ENCODE measurements around the gene ZNF565.
"Not testable (repeated sequence)": the region's sequence is repeated elsewhere in the genome, so short reads cannot be mapped to it uniquely, and the experiment has no call there.

The ZNF565 gene

DNA sequence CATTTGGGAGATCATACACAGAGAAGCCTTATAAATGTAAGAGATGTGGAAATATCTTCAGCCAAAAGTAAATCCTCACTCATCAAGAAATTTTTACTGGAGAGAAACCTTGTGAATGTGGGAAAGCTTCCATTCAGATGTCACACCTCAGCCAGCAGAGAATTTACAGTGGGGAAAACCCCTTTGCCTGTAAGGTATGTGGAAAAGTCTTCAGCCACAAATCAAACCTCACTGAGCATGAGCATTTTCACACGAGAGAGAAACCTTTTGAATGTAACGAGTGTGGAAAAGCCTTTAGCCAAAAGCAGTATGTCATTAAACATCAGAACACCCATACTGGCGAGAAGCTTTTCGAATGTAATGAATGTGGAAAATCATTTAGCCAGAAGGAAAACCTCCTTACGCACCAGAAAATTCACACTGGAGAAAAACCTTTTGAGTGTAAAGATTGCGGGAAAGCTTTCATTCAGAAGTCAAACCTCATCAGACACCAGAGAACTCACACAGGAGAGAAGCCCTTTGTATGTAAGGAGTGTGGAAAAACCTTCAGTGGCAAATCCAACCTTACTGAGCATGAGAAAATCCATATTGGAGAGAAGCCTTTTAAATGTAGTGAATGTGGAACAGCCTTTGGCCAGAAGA, 22.0 kb upstream of the ZNF565 start:
- no peak for DNase-seq (ENCODE audit: low read depth)
- H3K4me3 ChIP-seq (ENCODE audit: low read length) = no peak overlapping the region
- TF ChIP-seq, protein P1, sequence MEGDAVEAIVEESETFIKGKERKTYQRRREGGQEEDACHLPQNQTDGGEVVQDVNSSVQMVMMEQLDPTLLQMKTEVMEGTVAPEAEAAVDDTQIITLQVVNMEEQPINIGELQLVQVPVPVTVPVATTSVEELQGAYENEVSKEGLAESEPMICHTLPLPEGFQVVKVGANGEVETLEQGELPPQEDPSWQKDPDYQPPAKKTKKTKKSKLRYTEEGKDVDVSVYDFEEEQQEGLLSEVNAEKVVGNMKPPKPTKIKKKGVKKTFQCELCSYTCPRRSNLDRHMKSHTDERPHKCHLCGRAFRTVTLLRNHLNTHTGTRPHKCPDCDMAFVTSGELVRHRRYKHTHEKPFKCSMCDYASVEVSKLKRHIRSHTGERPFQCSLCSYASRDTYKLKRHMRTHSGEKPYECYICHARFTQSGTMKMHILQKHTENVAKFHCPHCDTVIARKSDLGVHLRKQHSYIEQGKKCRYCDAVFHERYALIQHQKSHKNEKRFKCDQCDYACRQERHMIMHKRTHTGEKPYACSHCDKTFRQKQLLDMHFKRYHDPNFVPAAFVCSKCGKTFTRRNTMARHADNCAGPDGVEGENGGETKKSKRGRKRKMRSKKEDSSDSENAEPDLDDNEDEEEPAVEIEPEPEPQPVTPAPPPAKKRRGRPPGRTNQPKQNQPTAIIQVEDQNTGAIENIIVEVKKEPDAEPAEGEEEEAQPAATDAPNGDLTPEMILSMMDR (conservative IDR thresholded peaks at IDR 0.05; ENCODE audit: low read length) = no peak

DNA sequence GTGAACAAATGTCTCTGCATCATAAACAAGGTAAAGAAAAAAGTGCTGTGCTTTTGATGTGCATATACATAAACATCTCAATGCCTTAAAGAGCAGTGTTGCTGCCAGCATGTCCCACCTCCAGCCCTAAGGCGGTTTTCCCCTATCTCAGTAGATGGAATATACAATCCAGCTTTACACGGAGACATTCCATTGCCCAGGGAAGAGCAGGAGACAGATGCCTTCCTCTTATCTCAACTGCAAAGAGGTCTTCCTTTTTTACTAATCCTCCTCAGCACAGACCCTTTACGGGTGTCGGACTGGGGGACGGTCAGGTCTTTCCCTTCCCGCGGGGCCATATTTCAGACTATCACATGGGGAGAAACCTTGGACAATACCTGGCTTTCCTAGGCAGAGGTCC, 19.2 kb upstream of the ZNF565 start:
- not testable (repeated sequence) for DNase-seq (ENCODE audit: low read depth)

DNA sequence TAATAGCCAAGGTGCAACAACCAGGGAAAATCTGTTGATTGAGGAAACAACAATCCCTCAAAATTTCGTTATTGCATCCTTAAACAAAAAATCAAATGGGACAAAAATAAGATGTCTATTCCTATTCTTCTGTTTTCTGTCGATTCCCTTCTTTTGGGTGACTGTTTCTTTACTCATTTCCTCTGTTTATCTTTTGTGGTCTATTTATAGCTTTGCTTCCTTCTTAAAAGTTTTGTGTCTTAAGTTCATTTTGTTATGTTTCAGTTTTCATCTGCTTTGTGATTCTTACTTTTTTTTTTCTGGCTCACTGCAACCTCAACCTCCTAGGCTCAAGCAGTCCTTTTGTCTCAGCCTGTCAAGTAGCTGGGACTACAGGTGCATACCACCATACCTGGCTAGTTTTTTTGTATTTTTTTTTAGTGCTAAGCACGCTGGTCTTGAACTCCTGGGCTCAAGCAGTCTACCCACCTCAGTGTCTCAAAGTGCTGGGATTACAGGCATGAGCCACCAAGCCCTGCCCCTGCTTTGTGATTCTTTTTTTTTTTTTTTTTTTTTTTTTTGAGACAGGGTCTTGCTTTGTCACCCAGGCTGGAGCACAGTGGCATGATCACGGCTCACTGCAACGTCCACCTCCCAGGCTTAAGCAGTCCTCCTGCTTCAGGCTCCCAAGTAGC, 10.9 kb upstream of the ZNF565 start:
- no peak overlapping the region for H3K4me3 ChIP-seq (ENCODE audit: low read length)
- DNase-seq (ENCODE audit: low read depth) = peak; percentile 47
- TF ChIP-seq, protein P1 (conservative IDR thresholded peaks at IDR 0.05; ENCODE audit: low read length) = no peak

More for the DNA sequence above, 19.2 kb upstream of the ZNF565 start:
- not testable (repeated sequence) for H3K4me3 ChIP-seq (ENCODE audit: low read length)

DNA sequence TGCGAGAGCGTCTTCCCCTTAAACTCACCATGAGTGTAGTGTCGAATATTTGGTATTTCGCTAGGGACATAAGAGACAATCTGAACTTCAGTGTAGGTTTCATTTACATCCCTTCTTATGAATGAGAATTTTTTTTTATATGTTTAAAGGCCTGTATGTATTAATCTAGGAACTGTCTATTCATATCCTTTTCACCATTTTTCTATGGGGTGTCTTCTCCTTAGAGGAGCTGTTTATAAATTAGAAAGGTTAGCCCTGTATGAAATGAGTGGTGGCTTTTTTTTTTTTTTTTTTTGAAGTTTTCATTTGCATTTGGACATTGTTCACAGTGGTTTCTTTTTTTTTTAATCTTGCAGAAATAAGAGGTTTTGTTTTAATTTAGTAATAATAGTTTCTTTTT, 8.0 kb upstream of the ZNF565 start:
- no peak for DNase-seq (ENCODE audit: low read depth)
- H3K4me3 ChIP-seq (ENCODE audit: low read length) = no peak overlapping the region
- TF ChIP-seq, protein P1 (conservative IDR thresholded peaks at IDR 0.05; ENCODE audit: low read length) = no peak

DNA sequence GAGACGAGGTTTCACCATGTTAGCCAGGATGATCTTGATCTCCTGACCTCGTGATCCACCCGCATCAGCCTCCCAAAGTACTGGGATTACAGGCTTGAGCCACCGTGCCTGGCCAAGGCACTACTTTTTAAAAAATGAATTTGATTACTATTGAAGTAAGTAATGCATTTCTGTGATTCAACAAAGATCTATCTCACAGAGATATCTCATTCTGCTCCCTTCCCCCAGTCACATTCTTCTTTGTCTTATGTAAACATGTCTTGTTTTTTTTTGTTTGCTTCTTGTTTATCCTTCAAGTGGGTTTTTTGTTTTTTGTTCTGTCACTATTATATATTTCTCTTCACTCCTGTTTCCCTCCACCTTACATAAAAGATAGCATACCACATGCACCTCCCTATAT, 7.0 kb upstream of the ZNF565 start:
- no peak for DNase-seq (ENCODE audit: low read depth)
- TF ChIP-seq, protein P1 (conservative IDR thresholded peaks at IDR 0.05; ENCODE audit: low read length) = no peak
- H3K4me3 ChIP-seq (ENCODE audit: low read length) = no peak overlapping the region

DNA sequence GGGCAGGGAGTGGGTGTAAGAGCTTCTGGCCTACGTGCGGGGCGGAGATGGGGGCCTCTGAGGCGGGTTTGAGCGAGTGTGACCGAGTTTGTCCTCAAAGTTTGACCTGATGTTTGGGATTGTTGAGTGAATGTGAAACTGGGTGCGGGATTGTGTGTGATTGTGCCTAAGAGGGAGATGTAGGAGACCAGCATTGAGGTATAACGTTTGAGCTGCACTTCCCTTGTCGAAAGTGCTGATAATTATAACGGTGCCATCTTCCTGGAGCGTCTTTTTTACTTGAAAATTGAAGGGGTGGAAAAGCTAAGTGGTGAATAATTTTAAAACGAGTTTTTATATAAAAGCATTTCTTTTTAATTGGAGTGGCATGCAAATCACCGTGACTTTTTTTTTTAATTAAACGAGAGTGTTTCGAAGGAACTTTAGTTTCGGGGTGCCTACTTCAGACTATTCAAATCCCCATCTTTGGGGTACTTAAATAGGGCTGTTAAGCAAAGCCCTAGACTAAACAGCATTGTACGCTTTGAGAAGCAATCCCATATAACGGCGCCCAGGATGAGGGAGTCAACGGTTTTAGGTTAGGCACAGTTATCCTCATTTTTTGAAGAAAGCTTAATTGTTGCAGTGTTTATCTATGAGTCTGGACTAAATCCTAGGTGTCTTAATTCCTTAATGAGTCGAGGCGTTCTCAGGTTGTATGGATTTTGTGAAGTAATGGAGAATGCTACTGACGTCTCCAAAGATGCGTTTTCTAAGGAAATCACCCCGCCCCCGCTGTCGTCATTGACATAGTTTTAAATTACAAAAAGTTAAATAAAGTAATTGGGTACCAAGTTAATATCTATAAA, 1.0 kb upstream of the ZNF565 start:
- TF ChIP-seq, protein P1 (conservative IDR thresholded peaks at IDR 0.05; ENCODE audit: low read length) = no peak
- peak overlapping the region; percentile 99 for H3K4me3 ChIP-seq (ENCODE audit: low read length)
- DNase-seq (ENCODE audit: low read depth) = peak; percentile 25

DNA sequence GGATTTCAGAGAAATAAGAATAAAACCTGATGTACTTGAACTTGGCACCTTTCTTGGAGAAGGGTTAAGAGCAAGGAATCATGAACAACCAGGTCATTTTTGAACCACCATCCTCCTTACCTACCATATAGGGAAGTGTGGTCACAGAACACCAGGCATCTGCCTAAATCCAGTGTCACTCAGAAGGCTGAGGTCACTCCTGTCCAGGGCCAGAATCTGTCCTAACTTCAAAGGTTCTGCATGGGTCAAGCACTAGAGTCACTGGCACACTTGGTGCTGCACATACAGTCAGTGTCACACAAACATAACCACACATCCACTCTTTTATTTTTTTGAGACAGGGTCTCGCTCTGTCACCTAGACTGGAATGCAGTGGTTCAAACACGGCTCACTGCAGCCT, 1.6 kb downstream of the ZNF565 start:
- no peak for DNase-seq (ENCODE audit: low read depth)
- H3K4me3 ChIP-seq (ENCODE audit: low read length) = no peak overlapping the region
- TF ChIP-seq, protein P1 (conservative IDR thresholded peaks at IDR 0.05; ENCODE audit: low read length) = no peak
